ENCODE data around the gene ANKMY1. TPM values are rescaled to one million over a fixed set of nuclear protein-coding genes. Genes with fewer than 3 reads are reported as not detected.

The ANKMY1 gene
- total and polyA plus RNA-seq, 4 donors, result 9.3 to 34.8 (median 14.8) TPM

DNA sequence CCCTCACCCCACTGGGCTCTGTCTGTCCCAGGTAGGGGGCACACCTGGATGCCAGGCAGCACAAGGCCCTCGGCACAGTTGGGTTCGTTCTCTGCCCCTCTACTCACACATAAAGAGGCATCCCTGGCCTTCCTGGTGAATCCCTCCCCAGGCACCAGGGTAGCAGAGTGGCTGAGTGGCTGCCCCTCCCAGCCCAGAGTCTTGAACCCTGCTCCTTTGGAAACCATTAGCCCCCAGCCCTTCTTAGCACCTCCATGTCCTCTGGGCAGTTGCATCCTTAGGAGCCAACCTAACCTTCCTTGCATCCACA is 120.3 kb downstream of the ANKMY1 start:
- WGBS, 2 donors, result 94 to 95% methylated on average over 2 of the region's 2 CpGs
- Histone ChIP-seq H3K36me3 (ENCODE audit: control insufficient read depth in 4 of 4, insufficient read depth in 4 of 4, low read length in 4 of 4) (no peaks in the 10 kb centered on the region), H3K9me3 (ENCODE audit: control insufficient read depth in 4 of 4, insufficient read depth in 3 of 4, low read length in 3 of 4) (no peaks in the 10 kb centered on the region), H3K4me1 (ENCODE audit: control insufficient read depth in 5 of 5, insufficient read depth in 5 of 5, low read length in 5 of 5) (peaks cover 0 to 25% (median 0%) of the 10 kb centered on the region in 5 donors), H3K27me3 (ENCODE audit: control insufficient read depth in 3 of 3, insufficient read depth in 3 of 3, low read length in 2 of 3) (no peaks in the 10 kb centered on the region), H3K9ac (ENCODE audit: insufficient read depth in 1 of 2, low read length in 2 of 2) (no peak overlapping the region), H3K27ac (ENCODE audit: low read depth in 1 of 2, low read length in 1 of 2) (peak overlapping the region in 1 of 2 donors; percentile 10), H3K4me3 (no peak overlapping the region)
- no peak for ATAC-seq (ENCODE audit: insufficient read depth, low FRiP score)
- TF ChIP-seq, protein P1, sequence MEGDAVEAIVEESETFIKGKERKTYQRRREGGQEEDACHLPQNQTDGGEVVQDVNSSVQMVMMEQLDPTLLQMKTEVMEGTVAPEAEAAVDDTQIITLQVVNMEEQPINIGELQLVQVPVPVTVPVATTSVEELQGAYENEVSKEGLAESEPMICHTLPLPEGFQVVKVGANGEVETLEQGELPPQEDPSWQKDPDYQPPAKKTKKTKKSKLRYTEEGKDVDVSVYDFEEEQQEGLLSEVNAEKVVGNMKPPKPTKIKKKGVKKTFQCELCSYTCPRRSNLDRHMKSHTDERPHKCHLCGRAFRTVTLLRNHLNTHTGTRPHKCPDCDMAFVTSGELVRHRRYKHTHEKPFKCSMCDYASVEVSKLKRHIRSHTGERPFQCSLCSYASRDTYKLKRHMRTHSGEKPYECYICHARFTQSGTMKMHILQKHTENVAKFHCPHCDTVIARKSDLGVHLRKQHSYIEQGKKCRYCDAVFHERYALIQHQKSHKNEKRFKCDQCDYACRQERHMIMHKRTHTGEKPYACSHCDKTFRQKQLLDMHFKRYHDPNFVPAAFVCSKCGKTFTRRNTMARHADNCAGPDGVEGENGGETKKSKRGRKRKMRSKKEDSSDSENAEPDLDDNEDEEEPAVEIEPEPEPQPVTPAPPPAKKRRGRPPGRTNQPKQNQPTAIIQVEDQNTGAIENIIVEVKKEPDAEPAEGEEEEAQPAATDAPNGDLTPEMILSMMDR (IDR thresholded peaks at IDR 0.05; ENCODE audit: control extremely low read depth, extremely low read depth), result no peak
- DNase-seq, result no peak

GRCh38 chr2:240436683-240437550 is 120.9 kb downstream of the ANKMY1 start:
- Histone ChIP-seq H3K9me3 (ENCODE audit: control insufficient read depth in 4 of 4, insufficient read depth in 3 of 4, low read length in 3 of 4) (no peaks in the 10 kb centered on the region), H3K27me3 (ENCODE audit: control insufficient read depth in 3 of 3, insufficient read depth in 3 of 3, low read length in 2 of 3) (no peaks in the 10 kb centered on the region), H3K4me3 (peak overlapping the region; percentile 28), H3K27ac (ENCODE audit: low read depth in 1 of 2, low read length in 1 of 2) (peak overlapping the region in 1 of 2 donors; percentile 81), H3K4me1 (ENCODE audit: control insufficient read depth in 5 of 5, insufficient read depth in 5 of 5, low read length in 5 of 5) (peaks cover 0 to 25% (median 0%) of the 10 kb centered on the region in 5 donors), H3K36me3 (ENCODE audit: control insufficient read depth in 4 of 4, insufficient read depth in 4 of 4, low read length in 4 of 4) (no peaks in the 10 kb centered on the region), H3K9ac (ENCODE audit: insufficient read depth in 1 of 2, low read length in 2 of 2) (no peak overlapping the region)
- 23 to 25% methylated on average over 36 to 45 of the region's 45 CpGs for WGBS, 2 donors
- TF ChIP-seq, protein P1 (IDR thresholded peaks at IDR 0.05; ENCODE audit: control extremely low read depth, extremely low read depth), result no peak
- DNase-seq (peak; percentile 60 to 83 (median 63)), ATAC-seq (ENCODE audit: insufficient read depth, low FRiP score) (no peak)

DNA sequence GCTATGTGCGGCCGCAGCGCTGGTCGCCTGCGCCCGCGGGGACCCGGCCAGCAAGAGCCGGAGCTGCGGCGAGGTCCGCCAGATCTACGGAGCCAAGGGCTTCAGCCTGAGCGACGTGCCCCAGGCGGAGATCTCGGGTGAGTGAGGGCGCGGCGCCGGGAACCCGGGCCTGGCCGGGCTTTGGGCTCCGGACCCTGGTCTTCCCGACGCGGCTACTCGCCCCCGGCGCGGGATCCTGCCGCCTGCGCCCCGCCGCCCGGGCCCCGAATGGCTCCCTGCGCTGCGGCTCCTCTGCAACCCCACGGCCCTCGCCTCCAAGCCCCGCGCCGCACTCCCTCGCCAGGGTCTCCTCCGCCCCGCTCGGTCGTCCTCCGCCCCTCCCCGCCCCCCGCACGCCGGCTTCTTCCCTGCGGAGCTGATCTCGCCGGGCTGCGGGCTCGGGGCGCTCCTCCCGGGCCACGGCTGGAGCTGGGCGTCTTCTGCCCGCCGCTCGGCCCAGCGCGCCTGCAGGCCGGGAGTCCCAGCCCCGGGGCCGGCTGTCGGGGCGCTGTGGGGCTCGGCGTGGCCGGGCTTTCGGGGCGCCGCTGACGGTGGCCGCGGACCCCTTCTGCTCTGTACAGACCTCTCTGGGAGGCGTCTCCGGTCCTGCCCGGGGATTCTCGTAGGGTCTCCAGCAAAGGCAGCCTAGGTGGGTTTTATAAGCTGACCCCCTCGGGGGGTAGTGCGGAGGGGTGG is 121.7 kb downstream of the ANKMY1 start:
- DNase-seq (no peak), ATAC-seq (ENCODE audit: insufficient read depth, low FRiP score) (peak; percentile 0)
- H3K9ac ChIP-seq (ENCODE audit: insufficient read depth in 1 of 2, low read length in 2 of 2), result no peak overlapping the region
- TF ChIP-seq, protein P1 (IDR thresholded peaks at IDR 0.05; ENCODE audit: control extremely low read depth, extremely low read depth), result no peak
- H3K4me3 ChIP-seq, result peak overlapping the region; percentile 34
- H3K4me1 ChIP-seq (ENCODE audit: control insufficient read depth in 5 of 5, insufficient read depth in 5 of 5, low read length in 5 of 5), result peaks cover 0 to 25% (median 0%) of the 10 kb centered on the region in 5 donors
- H3K36me3 ChIP-seq (ENCODE audit: control insufficient read depth in 4 of 4, insufficient read depth in 4 of 4, low read length in 4 of 4), result no peaks in the 10 kb centered on the region
- peak overlapping the region; percentile 63 to 81 for H3K27ac ChIP-seq (ENCODE audit: low read depth in 1 of 2, low read length in 1 of 2)
- WGBS, 2 donors, result 1 to 3% methylated on average over 48 to 88 of the region's 88 CpGs
- no peaks in the 10 kb centered on the region for H3K27me3 ChIP-seq (ENCODE audit: control insufficient read depth in 3 of 3, insufficient read depth in 3 of 3, low read length in 2 of 3)
- H3K9me3 ChIP-seq (ENCODE audit: control insufficient read depth in 4 of 4, insufficient read depth in 3 of 4, low read length in 3 of 4), result no peaks in the 10 kb centered on the region
